HCT116 (cell line): ENCODE measurements around the gene ZBTB17.

Experiments
- CEBPB ChIP-seq: IDR thresholded peaks from 2 replicates; pipeline ENCODE4 v1.6.1; 2012; ENCODE audit warnings: low read depth
- ELF1 ChIP-seq: IDR thresholded peaks from 2 replicates; pipeline ENCODE4 v1.6.1; 2012; ENCODE audit warnings: low read depth, borderline replicate concordance
- EZH2 ChIP-seq: fragments of 200-600 bp; sonication (generic); IDR thresholded peaks from 2 replicates; pipeline ENCODE4 v1.6.1; 2017; ENCODE audit warnings: antibody characterized with exemption, mixed run types
- EZH2phosphoT487 ChIP-seq: fragments of 200-600 bp; IDR thresholded peaks from 2 replicates; pipeline ENCODE4 v1.6.1; 2018; ENCODE audit warnings: antibody characterized with exemption, borderline replicate concordance
- POLR2A ChIP-seq: IDR thresholded peaks from 2 replicates; pipeline ENCODE4 v1.7.0; 2011; ENCODE audit warnings: borderline replicate concordance; ENCODE audit not compliant: insufficient read depth, insufficient read length; ENCODE audit errors: extremely low read depth
- POLR2AphosphoS5 ChIP-seq: IDR thresholded peaks from 2 replicates; pipeline ENCODE4 v1.6.1; 2011; ENCODE audit warnings: mild to moderate bottlenecking, low read depth, low read length, moderate library complexity
- RAD21 ChIP-seq: IDR thresholded peaks from 2 replicates; pipeline ENCODE4 v1.6.1; 2012; ENCODE audit warnings: low read depth, mild to moderate bottlenecking
- ZFX ChIP-seq: fragments of 450-650 bp; IDR thresholded peaks from 2 replicates; pipeline ENCODE4 v1.6.1; 2017
- ZNF274 ChIP-seq: fragments of 200-500 bp; sonication (Bioruptor generic); IDR thresholded peaks from 2 replicates; pipeline ENCODE4 v1.6.1; 2014; ENCODE audit warnings: mild to moderate bottlenecking, low read depth, low read length, inconsistent platforms
- TF ChIP-seq, protein P1 (sequence below), 3 experiments: fragments of 200-600 bp in 1 of 3; sonication (generic) in 1 of 3; IDR thresholded peaks in 2 of 3; conservative IDR thresholded peaks in 1 of 3; 2 replicates each; pipeline ENCODE4 v1.5.1; 2012 to 2017; ENCODE audit warnings: low read depth in 2 of 3, low read length in 2 of 3, antibody characterized with exemption in 1 of 3, borderline replicate concordance in 1 of 3, control low read depth in 1 of 3, mild to moderate bottlenecking in 1 of 3, mixed read lengths in 1 of 3, mixed run types in 1 of 3, moderate library complexity in 1 of 3; ENCODE audit not compliant: insufficient read depth in 1 of 3
- TF ChIP-seq, protein P2 (sequence below): IDR thresholded peaks from 2 replicates; pipeline ENCODE4 v1.6.1; 2012; ENCODE audit warnings: low read depth
- TF ChIP-seq, protein P3 (sequence below): IDR thresholded peaks from 2 replicates; pipeline ENCODE4 v1.6.1; 2012

DNA sequence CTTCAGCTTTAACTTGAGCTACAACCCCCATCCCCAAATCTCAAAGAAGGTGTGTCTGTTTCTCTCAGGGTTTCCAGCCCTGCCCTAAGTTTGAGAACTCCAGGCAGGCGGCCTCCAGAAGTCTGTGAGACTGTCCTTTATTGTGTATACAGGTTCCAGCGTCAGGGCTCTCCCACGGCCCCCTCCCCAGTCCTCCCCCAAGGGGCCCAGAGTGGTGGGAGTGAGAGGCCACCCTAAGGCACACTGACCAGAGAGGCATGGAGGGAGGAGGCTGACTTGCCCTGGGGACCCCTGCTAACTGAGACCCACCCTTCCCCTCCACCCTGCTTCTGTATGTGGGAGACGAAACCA is 38.0 kb upstream of the ZBTB17 start:
- TF ChIP-seq, protein P1, sequence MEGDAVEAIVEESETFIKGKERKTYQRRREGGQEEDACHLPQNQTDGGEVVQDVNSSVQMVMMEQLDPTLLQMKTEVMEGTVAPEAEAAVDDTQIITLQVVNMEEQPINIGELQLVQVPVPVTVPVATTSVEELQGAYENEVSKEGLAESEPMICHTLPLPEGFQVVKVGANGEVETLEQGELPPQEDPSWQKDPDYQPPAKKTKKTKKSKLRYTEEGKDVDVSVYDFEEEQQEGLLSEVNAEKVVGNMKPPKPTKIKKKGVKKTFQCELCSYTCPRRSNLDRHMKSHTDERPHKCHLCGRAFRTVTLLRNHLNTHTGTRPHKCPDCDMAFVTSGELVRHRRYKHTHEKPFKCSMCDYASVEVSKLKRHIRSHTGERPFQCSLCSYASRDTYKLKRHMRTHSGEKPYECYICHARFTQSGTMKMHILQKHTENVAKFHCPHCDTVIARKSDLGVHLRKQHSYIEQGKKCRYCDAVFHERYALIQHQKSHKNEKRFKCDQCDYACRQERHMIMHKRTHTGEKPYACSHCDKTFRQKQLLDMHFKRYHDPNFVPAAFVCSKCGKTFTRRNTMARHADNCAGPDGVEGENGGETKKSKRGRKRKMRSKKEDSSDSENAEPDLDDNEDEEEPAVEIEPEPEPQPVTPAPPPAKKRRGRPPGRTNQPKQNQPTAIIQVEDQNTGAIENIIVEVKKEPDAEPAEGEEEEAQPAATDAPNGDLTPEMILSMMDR (IDR thresholded peaks at IDR 0.05 in 2 of 3, conservative IDR thresholded peaks at IDR 0.05 in 1 of 3; ENCODE audit: borderline replicate concordance in 1 of 3, insufficient read depth in 1 of 3, low read depth in 2 of 3, low read length in 2 of 3): no peak
- TF ChIP-seq ZFX: no peak
- TF ChIP-seq CEBPB: no peak
- TF ChIP-seq POLR2A: no peak
- no peak for TF ChIP-seq ELF1
- no peak for TF ChIP-seq EZH2
- no peak for TF ChIP-seq ZNF274
- no peak for TF ChIP-seq POLR2AphosphoS5
- TF ChIP-seq, protein P2, sequence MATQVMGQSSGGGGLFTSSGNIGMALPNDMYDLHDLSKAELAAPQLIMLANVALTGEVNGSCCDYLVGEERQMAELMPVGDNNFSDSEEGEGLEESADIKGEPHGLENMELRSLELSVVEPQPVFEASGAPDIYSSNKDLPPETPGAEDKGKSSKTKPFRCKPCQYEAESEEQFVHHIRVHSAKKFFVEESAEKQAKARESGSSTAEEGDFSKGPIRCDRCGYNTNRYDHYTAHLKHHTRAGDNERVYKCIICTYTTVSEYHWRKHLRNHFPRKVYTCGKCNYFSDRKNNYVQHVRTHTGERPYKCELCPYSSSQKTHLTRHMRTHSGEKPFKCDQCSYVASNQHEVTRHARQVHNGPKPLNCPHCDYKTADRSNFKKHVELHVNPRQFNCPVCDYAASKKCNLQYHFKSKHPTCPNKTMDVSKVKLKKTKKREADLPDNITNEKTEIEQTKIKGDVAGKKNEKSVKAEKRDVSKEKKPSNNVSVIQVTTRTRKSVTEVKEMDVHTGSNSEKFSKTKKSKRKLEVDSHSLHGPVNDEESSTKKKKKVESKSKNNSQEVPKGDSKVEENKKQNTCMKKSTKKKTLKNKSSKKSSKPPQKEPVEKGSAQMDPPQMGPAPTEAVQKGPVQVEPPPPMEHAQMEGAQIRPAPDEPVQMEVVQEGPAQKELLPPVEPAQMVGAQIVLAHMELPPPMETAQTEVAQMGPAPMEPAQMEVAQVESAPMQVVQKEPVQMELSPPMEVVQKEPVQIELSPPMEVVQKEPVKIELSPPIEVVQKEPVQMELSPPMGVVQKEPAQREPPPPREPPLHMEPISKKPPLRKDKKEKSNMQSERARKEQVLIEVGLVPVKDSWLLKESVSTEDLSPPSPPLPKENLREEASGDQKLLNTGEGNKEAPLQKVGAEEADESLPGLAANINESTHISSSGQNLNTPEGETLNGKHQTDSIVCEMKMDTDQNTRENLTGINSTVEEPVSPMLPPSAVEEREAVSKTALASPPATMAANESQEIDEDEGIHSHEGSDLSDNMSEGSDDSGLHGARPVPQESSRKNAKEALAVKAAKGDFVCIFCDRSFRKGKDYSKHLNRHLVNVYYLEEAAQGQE: no peak
- TF ChIP-seq, protein P3, sequence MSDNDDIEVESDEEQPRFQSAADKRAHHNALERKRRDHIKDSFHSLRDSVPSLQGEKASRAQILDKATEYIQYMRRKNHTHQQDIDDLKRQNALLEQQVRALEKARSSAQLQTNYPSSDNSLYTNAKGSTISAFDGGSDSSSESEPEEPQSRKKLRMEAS: no peak
- no peak for TF ChIP-seq RAD21
- TF ChIP-seq EZH2phosphoT487: no peak
